GM20431 (cell line): ENCODE results near the gene DDX49.
"Not testable (repeated sequence)": the region's sequence is repeated elsewhere in the genome, so short reads cannot be mapped to it uniquely, and the experiment has no call there.

Experiments
- in situ Hi-C: fragments of 300-500 bp; cut with MseI, MboI; formaldehyde crosslinking; loops from one replicate; pipeline ENCODE4 v1.15.0; 2020; ENCODE audit warnings: low sequenced_read_pairs; ENCODE audit not compliant: unreplicated experiment

DDX49 gene

GRCh38 chr19:18939922-18940768 is 20.6 kb downstream of the DDX49 start:
- in situ Hi-C loops, result no loop called here

GRCh38 chr19:18940769-18941627 is 21.5 kb downstream of the DDX49 start, which contains the start of gene HOMER3:
Gene HOMER3 (minus strand): TSS chr19:18941217. CDS start chr19:18938982, 2,235 bp downstream.
- in situ Hi-C loops, result no loop called here

GRCh38 chr19:18941628-18942354 is 22.3 kb downstream of the DDX49 start:
- in situ Hi-C loops, result no loop called here

GRCh38 chr19:18942692-18943091 is 23.2 kb downstream of the DDX49 start:
- in situ Hi-C loops, result no loop called here

- in situ Hi-C loops, result no loop called here
Measured at GRCh38 chr19:18943465-18943864, 23.9 kb downstream of the DDX49 start.

- in situ Hi-C loops, result no loop called here
Measured at GRCh38 chr19:18945297-18945696, 25.8 kb downstream of the DDX49 start.

- in situ Hi-C loops, result no loop called here
Measured at GRCh38 chr19:18946335-18946734, 26.8 kb downstream of the DDX49 start.

- in situ Hi-C loops, result no loop called here
Measured at GRCh38 chr19:18946918-18947317, 27.4 kb downstream of the DDX49 start.

- in situ Hi-C loops, result no loop called here
Measured at GRCh38 chr19:18948075-18948975, 28.8 kb downstream of the DDX49 start.

- in situ Hi-C loops, result no loop called here
Measured at GRCh38 chr19:18948976-18949356, 29.5 kb downstream of the DDX49 start.

GRCh38 chr19:18949858-18950257 is 30.3 kb downstream of the DDX49 start:
- in situ Hi-C loops, result no loop called here

GRCh38 chr19:18951721-18952281 is 32.3 kb downstream of the DDX49 start:
- in situ Hi-C loops, result no loop called here

GRCh38 chr19:18952364-18953003 is 33.0 kb downstream of the DDX49 start:
- in situ Hi-C loops, result not testable (repeated sequence)

GRCh38 chr19:18954094-18954493 is 34.6 kb downstream of the DDX49 start:
- in situ Hi-C loops, result no loop called here

GRCh38 chr19:18955042-18955441 is 35.5 kb downstream of the DDX49 start:
- in situ Hi-C loops, result no loop called here

- in situ Hi-C loops, result no loop called here
Measured at GRCh38 chr19:18960370-18960769, 40.9 kb downstream of the DDX49 start.

- in situ Hi-C loops, result no loop called here
Measured at GRCh38 chr19:18961767-18962620, 42.5 kb downstream of the DDX49 start.

GRCh38 chr19:18964121-18964520 is 44.6 kb downstream of the DDX49 start:
- in situ Hi-C loops, result no loop called here
